Hematopoietic multipotent progenitor cell treated with erythropoietin and hydrocortisone succinate and interleukin-3 and kit ligand, for 8 days (in vitro differentiated cells): Measurements from ENCODE around the gene PLEKHM3.
A peak's percentile ranks its signal among the peaks of the same experiment; 100 is the strongest.
"Not testable (repeated sequence)": the region's sequence is repeated elsewhere in the genome, so short reads cannot be mapped to it uniquely, and the experiment has no call there.

Experiments used
- DNase-seq: peaks from one replicate; pipeline ENCODE4 v3.0.0-alpha.2; 2015

Gene PLEKHM3

GRCh38 chr2:207813942-207814341 lies 211.4 kb downstream of the PLEKHM3 start:
- no peak for DNase-seq

- DNase-seq, result no peak
Measured at GRCh38 chr2:207813221-207813916, 212.0 kb downstream of the PLEKHM3 start.

DNA sequence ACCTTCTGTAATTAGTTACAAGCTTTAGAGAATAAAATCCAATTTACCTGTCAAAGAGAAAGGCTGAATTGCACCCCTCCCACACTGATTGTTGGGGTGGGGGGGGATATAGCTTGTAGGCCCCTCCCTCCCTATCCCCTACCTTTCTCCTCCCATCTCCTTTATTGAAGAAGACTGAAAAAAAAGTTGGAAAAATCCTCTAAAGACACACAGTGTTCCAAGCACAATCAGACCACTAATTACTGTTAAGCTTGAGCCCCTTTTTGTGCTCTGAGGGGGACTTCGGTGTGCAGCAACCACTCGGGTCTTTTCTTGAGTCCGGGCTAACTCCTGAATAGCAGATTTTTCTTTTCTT lies 212.6 kb downstream of the PLEKHM3 start:
- no peak for DNase-seq

DNA sequence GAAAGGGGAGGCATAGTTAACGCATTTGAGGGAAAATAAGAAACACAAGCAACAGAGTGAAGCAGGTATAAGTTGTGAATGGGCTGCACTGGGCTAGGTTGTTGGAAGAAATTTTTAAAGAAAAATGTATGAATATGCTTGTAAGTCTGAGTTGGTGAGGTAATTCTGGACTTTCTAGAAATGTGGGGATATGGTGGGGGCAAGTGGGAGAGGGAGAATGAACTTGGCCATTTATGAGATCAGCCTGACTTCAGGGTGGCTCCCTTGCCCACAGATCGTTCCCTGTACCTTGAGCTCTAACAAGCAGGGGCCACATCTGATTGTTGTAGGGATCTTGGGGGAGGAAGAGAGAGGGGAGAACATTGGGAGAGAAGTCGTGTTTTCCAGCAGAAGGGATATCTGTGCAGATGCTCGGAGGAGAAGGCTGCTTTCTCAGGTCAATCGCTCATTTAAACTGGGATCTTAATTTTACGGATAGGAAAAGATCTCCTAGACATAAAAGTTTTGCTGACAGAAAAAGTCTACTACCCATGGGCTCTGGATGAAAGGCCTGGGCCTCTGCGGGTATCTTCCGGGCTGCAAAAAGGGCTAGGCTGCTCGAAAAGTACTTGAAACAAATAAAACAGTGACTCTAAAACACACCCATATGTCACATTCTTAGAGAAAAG lies 213.1 kb downstream of the PLEKHM3 start:
- no peak for DNase-seq

DNA sequence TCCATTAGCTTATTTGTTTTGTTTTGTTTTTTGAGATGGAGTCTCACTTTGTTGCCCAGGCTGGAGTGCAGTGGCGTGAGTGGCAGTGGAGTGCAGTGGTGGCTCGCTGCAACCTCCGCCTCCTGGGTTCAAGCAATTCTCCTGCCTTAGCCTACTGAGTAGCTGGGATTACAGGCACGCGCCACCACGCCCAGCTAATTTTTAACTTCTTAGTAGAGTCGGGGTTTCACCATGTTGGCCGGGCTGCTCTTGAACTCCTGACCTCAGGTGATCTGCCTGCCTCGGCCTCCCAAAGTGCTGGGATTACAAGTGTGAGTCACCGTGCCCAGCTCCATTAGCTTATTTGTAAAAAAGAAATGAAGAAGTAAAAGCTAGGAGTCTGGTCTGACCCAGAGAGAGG lies 213.7 kb downstream of the PLEKHM3 start:
- not testable (repeated sequence) for DNase-seq

DNA sequence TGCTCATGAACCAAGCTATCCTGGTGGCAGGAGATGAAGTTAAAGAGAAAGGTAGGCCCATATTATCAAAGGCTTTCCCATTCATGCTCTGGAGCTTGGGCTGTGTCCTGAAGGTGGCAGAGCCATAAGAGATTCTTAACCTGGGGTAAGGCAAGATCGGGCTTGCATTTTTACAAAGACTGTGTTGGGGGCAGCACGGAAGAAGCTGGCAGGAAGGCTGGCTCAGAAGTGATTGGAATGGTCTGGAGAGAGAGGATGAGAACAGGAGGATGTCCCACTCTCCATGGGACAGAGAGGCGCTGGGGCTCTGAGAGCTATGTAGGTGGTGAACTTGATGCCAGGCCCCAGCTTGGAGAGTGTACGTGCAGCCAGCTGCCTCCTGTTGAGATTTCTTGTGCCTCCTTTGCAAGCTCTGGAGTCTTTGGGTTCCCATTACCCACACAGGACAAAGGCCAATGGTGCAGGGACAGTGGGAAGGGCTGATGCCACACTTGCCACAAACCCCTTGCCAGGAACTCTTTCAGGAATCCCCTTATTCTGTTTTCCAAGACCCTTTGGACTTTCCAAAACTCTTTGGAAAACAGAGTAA lies 215.0 kb downstream of the PLEKHM3 start:
- DNase-seq, result no peak

DNA sequence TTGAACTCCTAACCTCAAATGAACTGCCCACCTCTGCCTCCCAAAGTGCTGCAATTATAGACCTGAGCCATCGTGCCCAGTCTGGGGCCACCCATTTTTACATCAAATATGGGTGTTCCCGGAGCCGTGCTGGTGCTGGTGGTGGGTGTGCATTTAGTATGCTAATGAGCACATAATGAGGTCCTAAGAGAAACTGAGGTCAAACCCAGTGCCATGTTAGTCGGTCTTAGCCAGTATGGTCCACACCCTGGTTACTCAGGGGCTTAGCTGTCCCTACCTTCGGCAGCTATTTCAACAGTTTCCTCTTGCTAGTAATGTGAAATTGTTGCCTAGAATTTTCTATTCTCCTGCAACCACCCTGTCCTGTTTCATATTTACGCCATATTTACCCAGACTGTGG lies 217.2 kb downstream of the PLEKHM3 start:
- DNase-seq, result no peak

GRCh38 chr2:207807516-207807915 lies 217.8 kb downstream of the PLEKHM3 start:
- DNase-seq, result no peak

DNA sequence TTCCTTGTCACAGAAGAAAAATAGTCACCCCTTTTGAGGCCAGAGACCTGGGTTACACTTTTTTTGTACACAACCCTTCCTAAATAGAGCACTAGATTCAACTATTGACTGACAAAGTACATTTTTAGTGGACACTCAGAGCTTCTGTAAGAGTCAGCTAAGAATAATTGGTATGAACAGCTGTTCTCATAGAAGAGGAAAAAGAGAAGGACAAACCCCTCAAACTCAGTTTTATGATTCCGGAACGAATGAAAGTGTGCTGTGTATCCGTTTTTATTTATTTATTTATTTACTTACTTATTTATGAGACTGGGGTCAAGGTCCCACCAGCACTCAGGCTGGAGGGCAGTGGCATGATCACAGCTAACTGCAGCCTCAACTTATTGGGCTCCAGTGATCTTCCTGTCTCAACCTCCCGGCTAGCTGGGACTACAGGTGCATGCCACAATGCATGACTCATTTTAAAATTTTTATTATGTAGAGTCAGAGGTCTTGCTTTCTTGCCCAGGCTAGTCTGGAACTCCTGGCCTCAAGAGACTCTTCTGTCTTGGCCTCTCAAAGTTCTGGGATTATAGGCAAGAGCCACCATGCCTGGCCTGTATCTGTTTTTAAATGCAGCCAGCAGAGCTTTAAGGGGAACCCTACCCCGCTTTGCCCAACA lies 219.6 kb downstream of the PLEKHM3 start:
- no peak for DNase-seq

GRCh38 chr2:207802650-207803049 lies 222.7 kb downstream of the PLEKHM3 start:
- DNase-seq, result no peak

DNA sequence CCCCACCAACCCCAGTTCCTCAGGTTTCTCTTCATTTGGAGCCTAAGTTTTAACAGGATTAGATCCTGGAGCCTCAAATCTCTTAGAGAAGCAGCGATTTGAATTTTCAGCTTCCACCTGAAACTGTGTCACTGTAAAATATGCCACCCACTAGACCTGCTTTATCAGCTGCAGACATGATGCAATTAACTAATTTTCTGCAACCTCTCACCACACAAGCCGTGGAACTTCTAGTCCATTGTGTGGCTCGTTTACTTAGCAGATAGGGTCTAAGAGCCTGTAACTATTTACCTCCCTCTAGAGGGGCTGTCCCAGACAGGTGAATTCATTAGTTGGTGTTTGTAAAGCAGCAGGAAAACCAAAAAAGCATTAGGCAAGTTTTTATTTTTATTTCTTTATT lies 224.1 kb downstream of the PLEKHM3 start:
- peak; percentile 10 for DNase-seq

DNA sequence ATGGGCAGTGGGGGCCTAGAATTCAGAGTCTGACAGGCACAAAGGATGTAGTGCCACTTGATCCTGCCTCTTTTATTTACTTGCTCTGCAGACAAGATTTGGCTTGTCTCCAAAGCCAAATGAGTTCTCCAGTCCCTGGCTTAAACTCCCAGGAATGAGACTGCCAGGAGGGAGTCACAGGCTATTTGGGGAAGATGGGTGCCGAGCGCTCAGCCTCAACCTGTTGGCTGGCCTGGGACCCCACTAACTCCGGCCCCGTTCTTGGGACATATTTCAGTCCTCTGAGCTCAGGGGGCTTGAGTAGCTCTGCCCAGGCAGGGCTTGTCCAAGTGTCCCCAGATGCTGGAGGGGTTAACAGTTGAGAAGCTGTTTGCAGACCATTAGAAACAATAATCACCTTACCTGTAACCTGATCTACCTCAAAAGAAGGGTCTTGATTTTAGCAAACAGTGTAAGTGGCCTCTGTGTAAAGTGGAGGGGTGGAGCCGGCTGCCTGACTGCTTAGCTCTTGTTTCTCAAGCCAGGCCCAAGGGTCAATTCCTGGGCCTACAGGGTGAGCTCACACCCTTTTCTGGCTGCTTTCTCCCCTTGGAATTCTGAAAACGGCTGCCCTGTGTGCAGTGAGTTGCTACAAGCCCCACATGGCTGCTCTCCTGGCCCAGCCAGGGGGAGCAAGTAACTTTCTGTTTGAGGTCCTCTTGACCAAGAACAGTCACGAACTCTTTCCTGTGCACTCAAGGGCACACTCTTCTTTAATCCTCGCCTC lies 228.6 kb downstream of the PLEKHM3 start:
- no peak for DNase-seq

DNA sequence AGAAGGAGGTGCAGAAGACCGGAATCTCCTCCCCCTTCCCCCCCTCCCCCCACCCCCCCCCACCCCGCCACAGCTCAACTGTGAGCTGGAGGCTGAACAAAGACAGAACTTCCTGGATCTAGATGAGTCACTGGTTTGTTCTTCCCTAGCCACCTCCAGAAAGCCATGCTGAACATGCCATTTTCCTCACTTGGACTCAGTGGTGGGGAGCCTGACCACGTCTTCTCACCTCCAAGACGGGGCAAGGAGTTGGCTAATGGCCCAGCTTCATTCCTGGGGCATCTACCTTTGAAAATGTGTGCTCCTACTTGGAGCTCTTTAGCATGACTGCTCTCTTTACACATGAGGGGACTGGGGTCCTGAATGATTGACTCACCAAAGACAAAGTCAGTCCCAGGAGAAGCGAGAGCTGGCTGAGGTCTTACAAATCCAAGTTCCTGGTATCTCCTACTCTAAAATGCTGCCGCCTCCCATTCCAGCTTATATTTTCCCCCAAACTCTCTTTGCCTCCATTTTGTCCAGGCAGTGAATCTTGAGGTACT lies 233.0 kb downstream of the PLEKHM3 start:
- DNase-seq, result peak; percentile 30

DNA sequence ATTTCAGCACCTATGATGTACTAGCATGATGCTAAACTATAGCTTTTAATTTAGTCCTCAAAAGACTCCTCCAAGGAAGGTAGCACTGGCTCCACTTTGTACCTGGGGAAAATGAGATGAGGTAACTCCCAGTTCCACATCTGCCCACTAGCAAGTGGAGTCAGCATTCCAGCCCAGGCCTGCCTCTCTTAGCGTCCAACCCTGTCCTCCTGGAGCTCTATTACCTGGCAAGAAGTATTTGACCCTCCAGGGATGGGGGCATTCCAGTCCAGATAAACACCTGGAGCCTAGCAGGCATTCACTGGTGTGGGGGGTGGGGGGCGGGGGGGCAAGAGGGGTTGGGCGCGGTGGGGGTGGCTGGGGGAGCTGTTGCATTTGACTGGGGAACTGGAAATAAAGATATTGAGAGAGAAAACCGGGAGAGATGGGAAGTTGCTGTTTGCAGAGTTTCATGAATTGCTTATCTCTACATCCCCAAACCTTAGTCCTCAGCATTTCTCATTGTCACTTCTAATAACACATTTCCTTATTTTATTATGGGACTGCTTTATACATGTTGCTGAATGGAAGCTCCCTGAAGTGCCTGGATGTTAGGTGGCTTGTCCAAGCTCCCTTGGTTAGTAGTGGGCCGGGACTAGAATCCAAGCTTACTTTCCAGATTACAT lies 233.6 kb downstream of the PLEKHM3 start:
- DNase-seq, result no peak

DNA sequence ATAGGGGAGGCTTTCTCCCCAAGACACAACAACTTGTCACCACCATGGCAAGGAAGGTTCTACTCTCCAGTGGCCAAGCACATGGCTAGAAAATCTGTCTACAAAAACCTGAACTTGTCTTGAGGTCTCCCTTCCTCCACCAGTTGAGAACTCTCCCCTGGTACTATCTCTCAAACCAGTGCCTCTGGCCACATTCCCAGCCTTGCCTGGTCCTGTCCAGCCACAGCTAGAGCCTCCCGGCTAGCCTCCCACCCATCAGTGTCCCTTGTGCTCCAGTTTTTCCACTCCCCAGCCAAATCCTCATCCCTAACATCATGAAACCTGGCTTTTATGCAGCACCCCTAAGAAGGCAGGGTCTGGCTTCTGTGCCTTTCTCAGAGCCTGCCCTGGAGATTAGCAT lies 234.4 kb downstream of the PLEKHM3 start:
- DNase-seq, result no peak

GRCh38 chr2:207787800-207788199 lies 237.5 kb downstream of the PLEKHM3 start:
- no peak for DNase-seq

- DNase-seq, result no peak
Measured at GRCh38 chr2:207787017-207787416, 238.3 kb downstream of the PLEKHM3 start.

DNA sequence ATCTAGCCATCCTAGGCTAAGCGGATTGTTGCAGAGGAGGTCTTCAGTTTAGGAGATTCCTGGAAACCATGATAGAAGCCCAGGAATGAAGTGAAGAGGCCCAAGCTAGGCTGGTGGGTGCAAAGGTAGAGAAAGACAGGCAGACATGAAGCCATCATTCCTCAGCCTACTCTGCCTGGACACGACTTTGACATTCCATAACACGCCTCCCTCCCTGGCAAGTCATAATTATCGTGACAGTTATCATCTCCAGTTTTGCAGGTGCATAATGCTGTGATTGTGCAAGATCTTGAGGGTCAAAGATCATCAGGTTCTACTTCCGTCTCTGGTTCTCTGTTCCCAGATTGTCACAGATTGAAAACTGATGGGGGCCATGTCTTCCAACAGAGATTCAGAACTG lies 240.4 kb downstream of the PLEKHM3 start:
- no peak for DNase-seq

DNA sequence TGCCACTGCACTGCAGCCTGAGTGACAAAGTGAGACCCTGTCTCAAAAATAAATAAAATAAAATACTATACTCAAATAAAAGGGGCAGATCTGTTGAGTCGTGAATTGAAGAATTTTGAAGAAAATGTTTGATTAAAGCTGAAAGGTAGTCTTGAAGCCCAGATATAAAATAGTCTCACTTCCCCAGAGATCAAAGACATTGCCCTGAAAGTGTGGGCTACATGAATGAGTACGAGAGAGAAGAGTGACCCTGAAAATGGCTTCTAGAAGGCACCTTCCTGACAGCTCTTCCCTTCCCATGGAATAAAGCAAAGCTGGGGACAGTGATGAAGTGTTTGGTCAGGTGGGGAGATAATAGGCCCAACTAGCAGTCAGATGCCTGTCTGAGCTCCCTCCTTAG lies 241.8 kb downstream of the PLEKHM3 start:
- DNase-seq, result no peak

DNA sequence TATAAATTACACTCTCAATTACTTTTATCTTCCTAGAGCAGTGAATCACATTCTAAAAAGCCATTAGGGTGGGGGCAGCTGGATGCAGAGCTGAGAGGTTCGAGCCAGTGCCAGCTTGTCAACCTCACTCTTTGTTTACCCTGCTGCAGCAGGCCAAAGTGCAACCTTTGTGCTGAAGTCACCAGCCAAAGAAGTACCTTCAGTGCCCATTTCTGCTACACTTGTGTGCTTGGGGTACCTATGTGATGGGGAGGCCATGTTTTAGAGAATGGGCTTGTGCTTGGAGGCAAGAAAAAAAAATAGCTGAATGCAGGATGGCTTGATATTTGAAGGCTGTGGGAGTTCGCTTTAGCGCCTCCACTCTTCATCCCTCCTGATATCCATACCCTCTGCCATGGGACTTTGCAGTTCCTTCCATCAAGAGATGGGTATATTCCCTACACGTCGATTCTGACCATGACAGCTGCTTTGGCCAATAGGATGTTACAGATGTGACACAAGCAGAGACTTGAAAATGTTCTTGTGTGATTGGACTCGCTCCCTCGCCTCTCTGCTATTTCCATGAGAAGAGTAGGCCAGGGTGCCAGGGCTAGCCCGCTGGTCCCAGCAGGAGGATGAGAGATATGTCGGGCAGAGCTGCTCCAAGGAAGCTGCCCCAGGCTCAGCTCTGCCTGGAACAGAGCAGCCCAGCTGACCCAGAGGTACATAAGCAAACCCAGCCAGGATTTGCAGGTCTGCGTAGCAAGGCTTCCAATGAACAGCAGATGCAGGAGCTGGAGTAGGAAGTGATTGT lies 242.9 kb downstream of the PLEKHM3 start:
- DNase-seq, result no peak

GRCh38 chr2:207779523-207779922 lies 245.8 kb downstream of the PLEKHM3 start:
- DNase-seq, result no peak
